ENCODE results near the gene HACD2. TPM values are rescaled to one million over a fixed set of nuclear protein-coding genes. Genes with fewer than 3 reads are reported as not detected.

Gene HACD2
- total RNA-seq, 1 donor from 2014 or later: 27.9 TPM

DNA sequence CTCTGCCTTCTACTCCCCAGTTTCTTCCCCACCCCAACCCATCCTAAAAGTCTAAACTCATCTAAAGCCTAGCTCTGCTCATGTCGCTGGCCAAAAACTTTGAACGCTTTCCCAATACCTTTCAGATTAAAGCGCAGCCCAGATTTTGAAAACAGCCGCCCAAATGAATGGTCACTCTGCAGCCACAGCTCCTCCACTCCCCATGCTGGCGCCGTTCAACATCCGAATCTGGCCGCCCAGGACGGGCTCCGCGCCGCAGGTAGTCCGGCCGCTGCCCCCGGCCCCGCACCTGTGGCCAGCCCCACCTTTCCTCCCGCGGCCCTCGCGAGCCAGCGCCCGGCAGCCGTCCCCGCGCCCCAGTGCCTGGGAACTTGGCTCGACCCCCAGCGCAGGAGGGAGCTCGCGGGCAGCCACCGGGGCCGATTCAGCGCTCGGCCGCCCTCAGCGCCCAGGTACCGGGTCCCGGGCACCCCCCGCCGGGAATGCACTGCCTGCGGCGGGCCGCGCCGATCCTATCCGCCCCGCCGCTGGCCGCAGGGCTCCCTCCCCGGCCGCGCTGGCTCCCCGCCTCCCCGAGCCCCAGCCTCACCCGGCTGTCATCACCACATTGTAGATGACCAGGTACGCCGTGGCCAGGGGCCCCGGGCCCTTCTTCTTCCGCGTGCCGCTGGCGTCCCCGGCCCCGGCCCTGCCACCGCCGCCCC lies 417 bp downstream of the HACD2 start:
- DNase-seq (ENCODE audit: low spot score) (peak; percentile 81), ATAC-seq (no peak)
- intact Hi-C loops (cut with DNase I): no loop called here

- ATAC-seq: no peak
- DNase-seq (ENCODE audit: low spot score): no peak
- intact Hi-C loops (cut with DNase I): no loop called here
Measured at GRCh38 chr3:123583561-123583960, 1.3 kb downstream of the HACD2 start.

DNA sequence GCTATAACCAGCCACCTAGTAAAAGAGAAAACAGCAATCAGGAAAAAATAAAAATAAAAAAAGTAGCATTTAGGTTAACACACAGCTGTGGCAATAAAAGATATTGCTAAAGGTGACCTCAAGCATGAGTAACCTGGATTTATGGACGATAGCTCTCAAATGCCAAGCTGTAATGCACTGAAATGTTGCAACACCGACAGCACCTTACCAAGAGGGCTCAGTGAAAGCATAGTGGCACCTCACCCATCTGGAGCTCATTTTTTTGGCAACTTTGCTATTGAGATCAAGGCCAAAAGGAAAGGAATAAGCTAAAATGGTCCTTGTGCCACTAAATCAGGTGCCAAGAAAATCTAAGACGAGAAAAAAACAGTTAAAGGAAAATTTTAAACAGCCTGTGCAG lies 2.5 kb downstream of the HACD2 start:
- ATAC-seq: no peak
- no peak for DNase-seq (ENCODE audit: low spot score)
- intact Hi-C loops (cut with DNase I): no loop called here

GRCh38 chr3:123576122-123576521 lies 8.7 kb downstream of the HACD2 start:
- ATAC-seq (no peak), DNase-seq (ENCODE audit: low spot score) (no peak)
- intact Hi-C loops (cut with DNase I): no loop called here

GRCh38 chr3:123571973-123572365 lies 12.9 kb downstream of the HACD2 start:
- no peak for DNase-seq (ENCODE audit: low spot score)
- intact Hi-C loops (cut with DNase I): no loop called here
- no peak for ATAC-seq

GRCh38 chr3:123571264-123571972 lies 13.4 kb downstream of the HACD2 start:
- ATAC-seq (peak; percentile 75), DNase-seq (ENCODE audit: low spot score) (no peak)
- intact Hi-C loops (cut with DNase I): no loop called here

DNA sequence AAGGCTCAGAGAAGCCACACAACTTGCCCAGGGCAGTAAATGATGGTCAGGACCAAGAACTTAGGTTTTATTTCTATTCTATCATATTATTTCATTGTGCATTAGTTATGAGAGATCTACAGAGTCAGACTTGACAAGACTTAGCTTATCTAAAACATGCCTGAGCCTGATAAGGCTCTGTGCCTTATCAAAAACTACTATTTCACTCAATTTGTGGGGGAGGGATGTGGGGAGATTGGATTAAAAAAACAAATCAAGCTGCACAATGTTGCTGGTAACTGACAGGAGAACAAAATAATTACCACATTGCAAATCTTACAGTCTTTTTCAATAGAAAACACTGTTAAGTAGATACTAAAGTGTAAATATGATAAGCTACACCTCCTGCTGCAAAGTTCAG lies 16.0 kb downstream of the HACD2 start:
- ATAC-seq (no peak), DNase-seq (ENCODE audit: low spot score) (no peak)
- intact Hi-C loops (cut with DNase I): no loop called here

- intact Hi-C loops (cut with DNase I): no loop called here
- ATAC-seq: no peak
- no peak for DNase-seq (ENCODE audit: low spot score)
Measured at GRCh38 chr3:123568034-123568433, 16.8 kb downstream of the HACD2 start.

DNA sequence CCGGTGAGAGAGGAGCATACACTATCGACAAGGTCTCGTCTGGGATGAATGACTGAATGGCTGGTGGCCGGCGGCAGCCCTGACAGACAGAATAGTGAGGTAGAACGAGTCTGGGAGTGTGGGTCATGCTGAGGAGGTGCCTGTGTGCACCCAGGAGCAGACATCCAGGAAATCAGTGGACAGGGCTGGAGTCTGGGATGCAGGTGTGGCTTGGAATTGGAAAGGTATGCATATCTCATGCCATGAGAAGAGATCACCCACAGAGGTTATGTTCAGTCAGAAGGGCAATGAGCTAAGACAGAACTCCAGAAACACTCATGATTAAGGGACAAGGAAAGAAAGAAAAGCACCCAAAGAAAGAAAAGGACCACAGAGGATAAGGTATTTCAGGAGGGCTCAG lies 20.8 kb downstream of the HACD2 start:
- DNase-seq (ENCODE audit: low spot score): no peak
- intact Hi-C loops (cut with DNase I): no loop called here
- no peak for ATAC-seq

GRCh38 chr3:123562547-123562946 lies 22.3 kb downstream of the HACD2 start:
- intact Hi-C loops (cut with DNase I): no loop called here
- no peak for DNase-seq (ENCODE audit: low spot score)

DNA sequence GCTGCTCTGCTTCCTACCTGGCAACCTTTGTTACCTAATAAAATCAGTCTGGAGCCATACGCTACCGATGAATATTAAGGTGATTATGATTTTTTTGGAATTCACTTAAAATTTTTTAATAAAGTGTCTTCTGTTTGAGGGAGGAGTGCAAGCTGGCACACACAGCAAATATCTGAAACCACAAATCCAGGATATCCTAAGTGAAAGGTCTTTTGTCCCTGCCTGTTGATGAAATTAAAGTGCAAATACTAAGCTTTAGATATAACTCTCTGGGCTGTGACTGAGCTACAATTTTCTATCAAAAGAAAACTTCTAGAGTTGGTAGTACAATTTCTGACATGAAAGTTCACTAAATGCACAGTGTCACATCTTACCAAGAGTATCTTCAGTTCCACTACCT lies 23.7 kb downstream of the HACD2 start:
- ATAC-seq (no peak), DNase-seq (ENCODE audit: low spot score) (no peak)
- intact Hi-C loops (cut with DNase I): no loop called here

More at GRCh38 chr3:123562547-123562946, 22.3 kb downstream of the HACD2 start:
- no peak for ATAC-seq

DNA sequence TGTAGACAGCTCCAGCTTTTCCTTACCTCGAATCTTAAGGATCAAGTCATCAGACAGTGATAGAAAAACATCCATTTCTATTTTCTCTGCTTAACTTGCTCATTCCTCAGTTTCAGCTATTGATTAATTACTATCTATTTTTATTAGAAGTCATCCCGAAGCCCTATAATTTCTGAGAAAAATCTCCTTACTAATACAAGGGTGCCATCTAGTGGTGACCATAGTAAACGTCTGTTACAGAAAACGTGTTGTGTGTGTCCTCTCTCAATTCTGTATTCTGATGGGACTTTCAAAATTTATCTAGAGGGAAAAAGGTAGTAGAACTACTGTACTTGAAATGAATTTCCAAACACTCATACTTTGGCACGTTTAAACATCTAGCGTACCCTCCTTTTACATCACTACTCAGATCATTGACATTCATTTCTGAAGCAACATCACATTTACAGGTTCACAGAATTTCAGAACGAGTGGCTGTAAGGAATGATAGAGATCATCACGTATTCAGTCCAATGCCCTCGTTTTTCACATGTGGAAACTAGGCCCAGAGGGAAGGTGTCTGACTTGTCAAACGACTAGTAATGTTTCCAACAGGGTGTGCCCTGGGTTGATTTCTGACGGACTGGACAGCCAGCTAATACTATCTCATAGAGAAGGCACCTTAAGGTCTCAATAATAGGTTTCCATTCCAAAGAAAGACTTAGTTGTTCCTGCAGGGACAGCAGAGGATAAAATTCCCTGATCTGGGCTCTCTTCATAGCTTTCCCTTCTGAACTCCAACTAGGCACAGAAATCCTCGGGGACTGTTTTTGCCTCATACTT lies 25.6 kb downstream of the HACD2 start:
- DNase-seq (ENCODE audit: low spot score) (no peak), ATAC-seq (peak; percentile 42)
- intact Hi-C loops (cut with DNase I): loop anchor here (5.0 kb wide), 1 partner anchor 227 kb away; no protein-coding TSS in a partner anchor

DNA sequence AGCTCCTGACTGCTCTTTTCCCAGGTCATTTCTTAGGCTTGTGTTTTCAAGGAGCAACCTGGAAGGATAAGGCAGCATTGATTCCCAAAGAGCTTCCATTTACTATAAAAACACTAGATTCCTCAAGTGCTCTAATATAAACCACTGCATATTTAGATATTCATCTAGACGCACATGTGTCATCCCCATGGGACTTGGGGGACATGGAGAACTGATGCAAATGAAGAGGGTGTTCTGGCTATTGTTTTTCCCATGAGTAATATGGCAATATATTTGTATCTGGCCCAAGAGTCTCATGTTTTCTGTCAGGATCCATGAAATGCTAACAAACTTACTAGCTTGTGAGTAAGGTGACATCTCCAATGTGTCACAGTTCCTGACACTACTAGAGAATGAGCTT lies 31.3 kb downstream of the HACD2 start:
- DNase-seq (ENCODE audit: low spot score): no peak
- intact Hi-C loops (cut with DNase I): no loop called here
- no peak for ATAC-seq

DNA sequence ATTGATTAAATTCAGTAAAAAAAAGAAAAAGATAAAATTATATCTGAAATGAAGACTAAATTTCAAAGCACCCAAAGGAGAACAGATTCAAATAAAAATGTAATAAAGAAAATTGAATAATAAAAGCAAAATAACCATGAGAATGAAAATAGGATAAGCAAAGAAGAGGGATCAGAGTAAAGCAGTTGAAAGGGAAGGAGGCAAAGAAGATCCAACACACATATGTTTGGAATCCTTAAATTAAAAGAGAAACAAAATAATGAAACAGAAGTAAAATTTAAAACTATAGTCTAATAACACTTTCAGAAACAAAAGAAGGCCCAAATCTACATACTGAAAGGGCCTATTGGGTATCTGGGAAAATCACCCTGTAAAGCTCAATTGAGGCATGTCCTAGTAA lies 32.1 kb downstream of the HACD2 start:
- ATAC-seq (no peak), DNase-seq (ENCODE audit: low spot score) (no peak)
- intact Hi-C loops (cut with DNase I): no loop called here

GRCh38 chr3:123552095-123552714 lies 32.6 kb downstream of the HACD2 start:
- no peak for DNase-seq (ENCODE audit: low spot score)
- no peak for ATAC-seq
- intact Hi-C loops (cut with DNase I): no loop called here

DNA sequence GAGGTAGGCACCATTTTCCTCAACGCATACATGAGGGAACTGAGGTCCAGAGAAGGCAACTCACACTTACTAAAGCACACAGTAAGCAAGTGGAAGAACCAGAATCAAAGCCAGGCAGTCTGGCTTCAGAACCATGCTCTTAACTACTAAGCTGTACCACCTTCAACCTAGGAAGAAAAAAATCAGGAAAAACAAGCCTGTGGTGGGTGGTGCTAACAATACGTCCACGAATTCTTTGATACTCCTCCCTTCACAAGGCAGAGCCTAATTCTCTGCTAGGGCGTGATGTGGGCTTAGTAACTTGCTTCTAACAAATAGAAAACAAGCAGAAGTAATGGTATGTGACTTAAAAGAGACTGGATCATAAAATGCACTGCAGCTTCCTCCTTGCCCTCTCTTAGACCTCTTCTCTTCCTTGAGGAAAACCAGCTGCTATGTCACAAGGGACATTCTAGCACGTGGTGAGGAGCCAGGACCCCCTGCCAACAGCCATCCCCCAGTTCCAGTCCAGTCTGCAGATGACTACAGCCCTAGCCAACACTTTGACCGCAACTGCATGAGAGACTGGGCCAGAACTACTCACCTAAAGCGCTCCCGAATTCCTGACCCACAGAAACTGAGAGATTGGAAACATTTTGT lies 36.9 kb downstream of the HACD2 start:
- peak; percentile 56 for ATAC-seq
- intact Hi-C loops (cut with DNase I): no loop called here
- no peak for DNase-seq (ENCODE audit: low spot score)

GRCh38 chr3:123546133-123546755 lies 38.6 kb downstream of the HACD2 start:
- ATAC-seq: no peak

DNA sequence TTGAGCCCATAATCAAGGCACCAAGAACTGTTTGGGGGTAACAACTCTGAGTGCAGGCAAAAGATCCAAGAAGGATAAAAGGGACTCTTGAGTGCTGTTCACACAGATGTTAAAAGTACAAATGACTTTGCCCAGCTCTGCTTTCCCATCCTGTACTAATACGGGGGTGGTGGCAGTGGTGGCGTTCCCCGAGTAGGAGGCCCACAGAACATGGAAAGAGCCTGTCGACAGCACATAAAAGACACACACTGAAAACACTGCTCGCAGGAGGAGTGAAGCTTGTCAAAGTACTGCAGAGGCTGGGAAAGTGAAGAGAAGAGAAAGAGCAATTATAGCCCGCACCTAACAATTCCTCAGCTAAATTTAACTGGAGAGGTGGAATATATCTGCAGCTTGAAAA lies 40.9 kb downstream of the HACD2 start:
- intact Hi-C loops (cut with DNase I): no loop called here
- DNase-seq (ENCODE audit: low spot score): no peak
- no peak for ATAC-seq

More at GRCh38 chr3:123546133-123546755, 38.6 kb downstream of the HACD2 start:
- DNase-seq (ENCODE audit: low spot score): no peak
- intact Hi-C loops (cut with DNase I): no loop called here

DNA sequence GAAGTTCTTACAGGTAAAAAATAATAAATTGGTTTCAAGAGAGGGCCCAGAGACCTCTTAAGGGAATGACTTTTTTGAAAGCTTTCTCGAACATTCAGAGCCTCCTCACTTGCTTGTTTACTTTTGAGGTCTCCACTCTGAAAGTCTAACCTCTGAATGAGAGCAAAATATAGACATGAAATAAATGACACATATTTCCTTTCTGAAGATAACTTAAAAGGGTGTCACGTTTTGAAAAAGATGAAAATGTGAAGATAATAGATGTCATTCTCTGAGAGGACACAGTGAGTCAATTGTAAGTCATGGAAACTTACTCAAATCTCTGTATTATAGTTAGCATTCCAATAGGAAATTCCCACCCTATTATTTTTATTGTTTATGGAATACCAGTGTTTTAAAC lies 44.6 kb downstream of the HACD2 start:
- DNase-seq (ENCODE audit: low spot score) (no peak), ATAC-seq (no peak)
- intact Hi-C loops (cut with DNase I): no loop called here
